PC-9 (cell line): ENCODE results near the gene TIMP3. TPM values are rescaled to one million over a fixed set of nuclear protein-coding genes. Genes with fewer than 3 reads are reported as not detected.

Source experiments
- BruUV-seq: library from RNA; stranded (reverse); fragments of 400-500 nt; replicated peaks from 2 replicates; lab custom pipeline; 2021; lab: Mats Ljungman, UMichigan
- CTCF ChIA-PET: fragments of 300-600 bp; sonication (Branson Sonifier 250); formaldehyde crosslinking; loops from one replicate; lab custom pipeline; 2022; ENCODE audit warnings: antibody characterized with exemption; lab: Charles Lee
- POLR2A ChIA-PET: fragments of 300-600 bp; sonication (Branson Sonifier 250); formaldehyde crosslinking; loops from one replicate; lab custom pipeline; 2022; ENCODE audit warnings: antibody characterized with exemption; ENCODE audit not compliant: unreplicated experiment; lab: Charles Lee
- DNase-seq, 2 experiments: peaks; one replicate each; pipeline versions ENCODE4 v3.0.0 to v3.0.0-alpha.2; 2015 to 2022; ENCODE audit warnings: mixed read lengths in 1 of 2
- H2AFZ ChIP-seq: fragments of 200-600 bp; sonication (generic); 2 replicates; pipeline ENCODE4 v1.8.1; 2017; ENCODE audit warnings: antibody characterized with exemption
- H3F3A ChIP-seq: fragments of 200-600 bp; sonication (generic); 2 replicates; pipeline ENCODE4 v1.8.1; 2017; ENCODE audit warnings: antibody characterized with exemption, mild to moderate bottlenecking, low read depth; ENCODE audit not compliant: insufficient read depth
- H3K27ac ChIP-seq: fragments of 200-600 bp; sonication (generic); 2 replicates; pipeline ENCODE4 v1.6.1; 2016; ENCODE audit warnings: mixed run types
- H3K27me3 ChIP-seq: fragments of 200-600 bp; sonication (generic); 2 replicates; pipeline ENCODE4 v1.6.1; 2016; ENCODE audit warnings: low read depth, mixed run types; ENCODE audit not compliant: insufficient read depth
- H3K36me3 ChIP-seq: fragments of 200-600 bp; sonication (generic); 2 replicates; pipeline ENCODE4 v1.6.1; 2016; ENCODE audit warnings: low read depth, mixed run types
- H3K4me1 ChIP-seq: fragments of 200-600 bp; sonication (generic); replicated peaks from 2 replicates; pipeline ENCODE4 v1.6.1; 2016; ENCODE audit warnings: mixed run types; ENCODE audit not compliant: insufficient read depth
- H3K4me2 ChIP-seq: fragments of 200-600 bp; sonication (generic); 2 replicates; pipeline ENCODE4 v1.6.1; 2017; ENCODE audit warnings: mixed run types
- H3K4me3 ChIP-seq: fragments of 200-600 bp; sonication (generic); 2 replicates; pipeline ENCODE4 v1.6.1; 2016; ENCODE audit warnings: mixed run types
- H3K79me2 ChIP-seq: fragments of 200-600 bp; sonication (generic); 2 replicates; pipeline ENCODE4 v1.6.1; 2017; ENCODE audit warnings: low read depth, mixed run types
- H3K9me2 ChIP-seq: fragments of 200-600 bp; sonication (generic); 2 replicates; pipeline ENCODE4 v1.8.1; 2017; ENCODE audit warnings: mild to moderate bottlenecking; ENCODE audit not compliant: insufficient read depth
- H3K9me3 ChIP-seq: fragments of 200-600 bp; sonication (generic); 2 replicates; pipeline ENCODE4 v1.8.1; 2016; ENCODE audit warnings: low read depth; ENCODE audit not compliant: insufficient read depth
- H4K20me1 ChIP-seq: fragments of 200-600 bp; sonication (generic); 2 replicates; pipeline ENCODE4 v1.8.1; 2017; ENCODE audit not compliant: insufficient read depth
- CTCF ChIP-seq: fragments of 200-600 bp; sonication (generic); conservative IDR thresholded peaks from 2 replicates; pipeline ENCODE4 v1.6.1; 2017; ENCODE audit warnings: mixed run types, antibody characterized with exemption, mild to moderate bottlenecking, moderate library complexity
- EZH2 ChIP-seq: fragments of 200-600 bp; sonication (generic); IDR thresholded peaks from 2 replicates; pipeline ENCODE4 v1.8.0; 2017; ENCODE audit warnings: antibody characterized with exemption, low read depth
- intact Hi-C: fragments of 100-400 bp; cut with micrococcal nuclease; formaldehyde crosslinking; loops from one replicate; pipeline ENCODE4 v1.10.0; 2022; ENCODE audit not compliant: unreplicated experiment
- total RNA-seq: library from RNA; stranded (reverse); gene quantifications from 2 replicates; pipeline ENCODE4 v1.2.3, GENCODE V29; 2021

Gene TIMP3
- total RNA-seq, 1 experiment from 2014 or later: 79.8 TPM

- BruUV-seq: no TSS peak
- Histone ChIP-seq H3K27me3 (no peaks in the 10 kb centered on the region), H3K36me3 (no peaks in the 10 kb centered on the region), H4K20me1 (no peaks in the 10 kb centered on the region), H3K9me2 (no peaks in the 10 kb centered on the region), H3K79me2 (peaks cover 7% of the 10 kb centered on the region), H3K27ac (no peak overlapping the region), H3K4me1 (peaks cover 56% of the 10 kb centered on the region), H3K9me3 (no peaks in the 10 kb centered on the region), H2AFZ (no peak overlapping the region), H3K4me2 (peak overlapping the region; percentile 74; the same call in 1 of the 2 replicates), H3F3A (peaks cover 19% of the 10 kb centered on the region), H3K4me3 (no peak overlapping the region)
- no peak for DNase-seq
- intact Hi-C loops: no loop called here
- ChIA-PET CTCF (interaction anchor here (0.6 to 1.0 kb wide), 2 partner anchors 48 to 84 kb away, joined by 3 to 4 read pairs; no protein-coding TSS in a partner anchor), POLR2A (interaction anchor here (0.7 kb wide), 1 partner anchor 20 kb away, joined by 3 read pairs; no protein-coding TSS in a partner anchor)
- TF ChIP-seq CTCF (no peak), EZH2 (no peak)
Observed at GRCh38 chr22:32776802-32777201, 24.7 kb upstream of the TIMP3 start.

DNA sequence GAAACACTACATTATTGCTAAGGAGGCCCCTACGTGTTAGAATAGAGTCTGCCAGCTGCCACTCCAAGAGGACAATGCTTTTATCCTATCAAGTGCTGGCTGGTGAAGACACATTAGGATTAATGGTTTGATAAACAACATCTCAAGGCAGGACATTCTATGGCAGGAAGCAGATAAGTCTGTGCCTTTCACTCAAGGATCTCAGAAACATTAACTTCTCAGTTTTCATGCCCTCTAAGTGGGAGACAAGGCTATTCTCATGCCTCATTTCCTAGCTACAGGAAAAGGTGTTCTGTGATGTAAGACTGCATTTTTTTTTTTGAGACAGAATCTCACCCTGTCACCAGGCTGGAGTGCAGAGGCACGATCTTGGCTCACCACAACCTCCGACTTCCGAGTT is 23.5 kb upstream of the TIMP3 start:
- no TSS peak for BruUV-seq
- no peaks in the 10 kb centered on the region for H3K36me3 ChIP-seq
- no peak for DNase-seq
- peak overlapping the region; percentile 74 for H3K4me2 ChIP-seq
- no peaks in the 10 kb centered on the region for H3K27me3 ChIP-seq
- no peaks in the 10 kb centered on the region for H3K9me3 ChIP-seq
- H3K9me2 ChIP-seq: no peaks in the 10 kb centered on the region
- H2AFZ ChIP-seq: no peak overlapping the region
- ChIA-PET CTCF (no interaction called here), POLR2A (interaction anchor here (0.6 kb wide), 1 partner anchor 301 kb away, joined by 5 read pairs; no protein-coding TSS in a partner anchor)
- peaks cover 7% of the 10 kb centered on the region for H3K79me2 ChIP-seq
- no peak overlapping the region for H3K4me3 ChIP-seq
- intact Hi-C loops: no loop called here
- H3K4me1 ChIP-seq: peaks cover 56% of the 10 kb centered on the region
- no peak for TF ChIP-seq CTCF
- TF ChIP-seq EZH2: no peak
- H3K27ac ChIP-seq: no peak overlapping the region
- peaks cover 23% of the 10 kb centered on the region for H3F3A ChIP-seq
- no peaks in the 10 kb centered on the region for H4K20me1 ChIP-seq

GRCh38 chr22:32780726-32781310 is 20.7 kb upstream of the TIMP3 start:
- no peaks in the 10 kb centered on the region for H3K27me3 ChIP-seq
- intact Hi-C loops: loop anchor here (1.0 to 5.0 kb wide), 3 partner anchors 20 to 84 kb away; no protein-coding TSS in a partner anchor
- ChIA-PET POLR2A (interaction anchor here (0.6 to 1.1 kb wide), 5 partner anchors 25 to 197 kb away, joined by 3 to 7 read pairs (median 4); no protein-coding TSS in a partner anchor), CTCF (interaction anchor here (0.5 to 2.2 kb wide), 2 partner anchors 16 to 1114 kb away, joined by 13 to 18 read pairs; no protein-coding TSS in a partner anchor)
- H3K4me1 ChIP-seq: peaks cover 56% of the 10 kb centered on the region
- H3K4me2 ChIP-seq: peak overlapping the region; percentile 74
- H4K20me1 ChIP-seq: no peaks in the 10 kb centered on the region
- no peak for TF ChIP-seq EZH2
- TF ChIP-seq CTCF: no peak
- H3K27ac ChIP-seq: peak overlapping the region; percentile 94
- peaks cover 7% of the 10 kb centered on the region for H3K79me2 ChIP-seq
- DNase-seq: no peak
- BruUV-seq: no TSS peak
- peak overlapping the region; percentile 33; the same call in 1 of the 2 replicates for H3K4me3 ChIP-seq
- H3K9me3 ChIP-seq: no peaks in the 10 kb centered on the region
- H3K36me3 ChIP-seq: no peaks in the 10 kb centered on the region
- no peak overlapping the region; the same call in 1 of the 2 replicates for H2AFZ ChIP-seq
- peaks cover 25% of the 10 kb centered on the region for H3F3A ChIP-seq
- no peaks in the 10 kb centered on the region for H3K9me2 ChIP-seq
